GM21360 (cell line): ENCODE results near the gene COL27A1.
"Not testable (repeated sequence)": the region's sequence is repeated elsewhere in the genome, so short reads cannot be mapped to it uniquely, and the experiment has no call there.

Experiments used
- ATAC-seq: cut with Tn5 transposase; IDR thresholded peaks from one replicate; pipeline ENCODE4 v1.9.1; 2021; ENCODE audit warnings: mild to moderate bottlenecking, moderate library complexity; ENCODE audit not compliant: unreplicated experiment

Gene COL27A1

GRCh38 chr9:114122136-114123027 is 33.0 kb upstream of the COL27A1 start:
- ATAC-seq: no peak

GRCh38 chr9:114123031-114123977 is 32.0 kb upstream of the COL27A1 start:
- no peak for ATAC-seq

GRCh38 chr9:114124138-114124537 is 31.2 kb upstream of the COL27A1 start:
- ATAC-seq: no peak

DNA sequence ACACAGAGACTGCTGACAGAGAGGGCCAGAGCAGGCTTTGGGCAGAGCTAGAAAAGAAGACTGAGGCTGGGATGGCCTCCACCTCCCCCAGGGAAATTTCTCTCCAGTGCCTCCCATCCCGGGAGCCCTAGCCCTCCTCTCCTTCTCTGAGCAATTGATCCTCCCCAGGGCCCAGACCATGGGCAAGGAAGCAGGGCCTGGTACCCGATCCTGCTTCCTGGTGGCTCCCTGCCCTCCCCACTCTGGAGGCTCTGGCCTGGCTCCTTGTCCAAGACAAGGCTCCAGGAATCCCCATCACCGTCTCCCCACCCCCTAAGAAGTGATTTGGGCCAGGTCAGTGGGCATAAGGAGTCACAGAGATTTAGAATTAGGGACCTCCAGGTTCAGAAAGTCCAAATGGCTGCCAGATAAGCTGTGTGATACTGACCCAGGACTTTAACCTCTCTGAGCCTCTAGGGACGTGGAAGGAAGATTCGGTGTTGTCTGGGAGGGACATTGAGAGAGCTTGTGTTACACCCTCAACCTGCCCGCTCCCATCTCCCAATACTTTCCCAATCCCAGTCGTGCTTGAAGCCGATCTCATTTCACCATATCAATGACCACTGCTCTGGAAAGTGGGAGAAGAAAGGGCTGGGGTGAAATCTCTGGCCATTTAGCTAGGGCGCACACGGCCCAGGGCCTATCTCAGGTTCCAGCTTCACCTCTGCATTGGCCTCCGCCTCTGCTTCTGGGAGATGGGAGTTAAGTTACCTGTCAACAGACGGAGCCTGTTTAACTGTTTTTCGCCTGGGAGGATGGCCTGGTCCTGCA is 30.5 kb upstream of the COL27A1 start:
- ATAC-seq: no peak

- ATAC-seq: no peak
These were observed 29.8 kb upstream of the COL27A1 start for GRCh38 chr9:114125476-114126013.

- ATAC-seq: no peak
These were observed 28.9 kb upstream of the COL27A1 start for GRCh38 chr9:114126247-114127060.

GRCh38 chr9:114128759-114129158 is 26.6 kb upstream of the COL27A1 start:
- ATAC-seq: not testable (repeated sequence)

GRCh38 chr9:114130141-114130540 is 25.2 kb upstream of the COL27A1 start:
- ATAC-seq: no peak

DNA sequence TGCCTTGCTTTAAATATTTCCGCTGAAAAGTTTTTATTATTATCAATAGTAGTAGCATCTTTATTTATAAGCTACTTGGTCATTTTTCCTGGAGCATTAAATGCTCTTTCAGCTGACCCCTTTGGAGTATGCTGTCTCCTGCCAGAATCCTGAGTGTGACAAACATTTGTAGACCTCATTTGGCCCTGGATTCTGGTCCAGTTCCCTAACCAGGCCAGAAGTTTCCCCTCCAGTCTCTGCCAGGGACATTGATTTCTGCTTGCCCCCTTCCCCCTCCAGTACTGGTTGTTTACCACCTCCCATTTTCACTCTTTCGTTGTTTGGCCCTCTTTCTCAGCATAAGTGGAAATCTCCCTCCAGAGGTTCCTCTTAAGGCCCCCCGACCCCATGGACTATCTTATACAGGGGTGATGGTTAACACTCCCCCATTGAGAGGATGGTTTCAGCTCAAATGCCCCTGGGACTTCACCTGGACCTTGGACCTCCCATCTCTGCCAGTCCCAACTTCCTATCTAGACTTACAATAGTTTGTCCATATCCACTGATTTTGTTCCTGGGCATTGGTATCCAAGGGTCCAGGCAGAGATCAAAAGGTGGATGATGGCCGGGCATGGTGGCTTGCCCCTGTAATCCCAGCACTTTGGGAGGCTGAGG is 24.6 kb upstream of the COL27A1 start:
- no peak for ATAC-seq

- no peak for ATAC-seq
These were observed 23.4 kb upstream of the COL27A1 start for GRCh38 chr9:114131808-114132549.

- ATAC-seq: no peak
These were observed 22.8 kb upstream of the COL27A1 start for GRCh38 chr9:114132550-114132918.

DNA sequence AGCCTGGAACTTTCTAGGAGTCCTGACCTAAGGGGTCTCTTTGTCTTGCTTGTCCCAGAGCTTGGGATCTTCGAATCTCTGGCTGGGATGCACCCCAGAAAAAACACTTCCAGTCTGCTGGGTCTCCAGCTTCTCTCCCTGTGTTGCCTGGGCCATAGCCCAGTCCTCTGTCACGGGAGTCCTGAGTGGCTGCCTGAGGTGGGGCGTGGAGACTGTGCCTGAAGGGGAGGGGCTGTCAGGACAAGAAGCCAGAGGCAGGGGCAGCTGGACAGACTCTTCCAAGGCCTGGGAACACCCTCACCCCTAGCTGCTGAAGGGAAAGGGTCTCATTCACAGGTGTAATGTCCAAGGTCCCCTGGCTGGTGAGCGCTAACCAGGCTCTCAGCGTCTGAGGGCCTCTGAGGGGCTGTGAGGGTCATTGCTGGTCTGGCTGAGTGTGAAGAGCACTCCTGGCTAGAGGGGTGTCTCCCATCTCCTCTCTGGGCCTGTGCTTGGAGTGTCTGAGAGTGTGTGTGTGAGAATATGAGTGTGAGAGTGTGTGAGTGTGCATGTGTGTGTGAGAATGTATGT is 20.4 kb upstream of the COL27A1 start:
- ATAC-seq: no peak

DNA sequence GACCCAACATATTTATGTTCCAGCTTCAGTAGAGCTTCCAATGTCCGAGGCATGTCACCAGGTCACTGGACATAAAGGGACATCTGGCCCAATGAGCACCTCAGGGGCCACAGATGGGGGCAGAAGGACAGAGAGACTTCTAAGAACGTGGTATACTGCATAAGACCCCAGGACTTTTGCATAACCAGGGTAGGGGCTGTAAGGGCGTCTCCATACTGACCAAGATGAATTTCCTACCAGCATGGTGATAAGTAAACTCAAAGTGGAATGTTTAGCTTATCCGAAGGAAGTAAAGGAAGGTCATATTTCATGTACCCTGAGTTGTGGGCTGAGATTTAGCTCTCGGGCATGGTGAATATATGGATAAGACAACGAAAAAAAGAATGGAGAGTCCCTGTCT is 17.5 kb upstream of the COL27A1 start:
- ATAC-seq: no peak

GRCh38 chr9:114138552-114138971 is 16.8 kb upstream of the COL27A1 start:
- ATAC-seq: no peak

GRCh38 chr9:114139071-114139470 is 16.3 kb upstream of the COL27A1 start:
- ATAC-seq: no peak

DNA sequence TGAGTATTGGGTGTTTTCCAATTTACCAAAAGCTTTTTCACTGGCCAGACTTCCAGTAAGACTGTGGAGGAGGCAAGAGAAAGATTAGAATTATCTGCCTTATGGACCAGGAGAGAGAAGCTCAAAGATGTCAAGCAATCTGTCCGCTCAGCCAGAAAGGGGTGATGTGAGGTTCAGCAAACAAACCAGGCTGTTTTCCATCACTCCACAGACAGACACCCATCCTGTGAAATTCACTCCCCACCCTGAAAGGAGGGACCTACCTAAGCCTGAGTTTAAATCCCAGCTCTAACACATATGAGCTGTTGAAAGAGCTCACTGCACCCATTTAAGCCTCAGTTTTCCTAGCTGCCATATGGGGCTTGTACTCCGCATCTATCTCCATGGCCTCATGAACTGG is 14.9 kb upstream of the COL27A1 start:
- no peak for ATAC-seq

DNA sequence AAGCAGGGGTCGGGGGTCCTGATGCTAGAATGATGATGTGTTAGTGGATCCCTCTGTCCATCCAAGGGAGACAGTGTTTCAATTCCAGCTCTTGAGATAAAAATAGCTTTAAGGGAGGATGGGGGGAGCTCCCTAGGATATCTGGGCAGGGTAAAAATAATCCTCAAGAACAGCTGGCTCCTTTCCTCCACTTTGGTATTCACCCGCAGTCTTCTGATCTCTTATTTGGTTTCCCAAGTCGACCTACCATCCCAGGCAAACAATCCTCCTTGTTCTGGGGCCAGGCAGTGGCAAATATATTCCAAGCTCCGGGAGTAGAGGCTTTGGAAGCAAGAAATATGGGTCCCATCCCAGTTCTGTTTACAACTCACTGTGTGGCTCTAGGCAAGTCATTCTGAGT is 14.5 kb upstream of the COL27A1 start:
- ATAC-seq: no peak
